GM12878 (cell line): ENCODE measurements around the gene PRMT5. TPM values are rescaled to one million over a fixed set of nuclear protein-coding genes. Genes with fewer than 3 reads are reported as not detected.
A peak's percentile ranks its signal among the peaks of the same experiment; 100 is the strongest.

ENCODE experiments used
- E2F4 ChIP-seq: IDR thresholded peaks from 2 replicates; pipeline ENCODE4 v1.6.1; 2012; ENCODE audit warnings: low read depth, low read length, improper control_type of control experiment
- ETV6 ChIP-seq, 2 experiments: fragments of 450-650 bp in 1 of 2; IDR thresholded peaks in 1 of 2; conservative IDR thresholded peaks in 1 of 2; 2 replicates each; pipeline ENCODE4 v1.6.1; 2014; ENCODE audit warnings: antibody characterized with exemption in 1 of 2, borderline replicate concordance in 1 of 2, low read depth in 1 of 2, mild to moderate bottlenecking in 1 of 2, moderate library complexity in 1 of 2
- FOXK2 ChIP-seq: fragments of 450-650 bp; IDR thresholded peaks from 2 replicates; pipeline ENCODE4 v1.6.1; 2017; ENCODE audit warnings: mild to moderate bottlenecking, moderate library complexity
- IRF4 ChIP-seq: IDR thresholded peaks from 2 replicates; pipeline ENCODE4 v1.6.1; 2011; ENCODE audit warnings: low read depth, low read length
- MXI1 ChIP-seq: fragments of 150-350 bp; IDR thresholded peaks from 2 replicates; pipeline ENCODE4 v1.6.1; 2011; ENCODE audit warnings: low read depth, mild to moderate bottlenecking, inconsistent platforms, low read length, improper control_type of control experiment
- RAD21 ChIP-seq: IDR thresholded peaks from 2 replicates; pipeline ENCODE4 v1.6.1; 2011; ENCODE audit warnings: mild to moderate bottlenecking, low read depth, low read length, moderate library complexity; ENCODE audit not compliant: insufficient read depth
- SIN3A ChIP-seq: IDR thresholded peaks from 2 replicates; pipeline ENCODE4 v1.6.1; 2012; ENCODE audit warnings: low read depth, low read length, improper control_type of control experiment
- SUZ12 ChIP-seq: fragments of 200-600 bp; sonication (generic); IDR thresholded peaks from one replicate; pipeline ENCODE4 v1.6.1; 2018; ENCODE audit warnings: antibody characterized with exemption, mild to moderate bottlenecking; ENCODE audit not compliant: unreplicated experiment
- ZBTB33 ChIP-seq: fragments of 450-650 bp; IDR thresholded peaks from 2 replicates; pipeline ENCODE4 v1.6.1; 2017; ENCODE audit warnings: mild to moderate bottlenecking
- ZBTB40 ChIP-seq: fragments of 450-650 bp; IDR thresholded peaks from 2 replicates; pipeline ENCODE4 v1.6.1; 2016; ENCODE audit warnings: mild to moderate bottlenecking, moderate library complexity, borderline replicate concordance
- polyA plus RNA-seq, 11 experiments: library from polyadenylated mRNA; depleted of rRNA in 4 of 11; unstranded in 6 of 11; stranded (reverse) in 5 of 11; fragments of >200 nt; fragmentation: Nextera tagmentation in 4 of 11; fragmentation: Illumina TruSeq in 1 of 11; extraction: Ambion mirVana in 4 of 11; extraction: Trizol in 1 of 11; gene quantifications; 1 replicate in 1 of 11; 2 replicates in 10 of 11; pipeline versions ENCODE4 v1.2.1 to v1.2.3, GENCODE V29; 2011 to 2016; ENCODE audit warnings: inconsistent platforms in 2 of 11, missing spikeins in 2 of 11, low read depth in 1 of 11
- total RNA-seq, 4 experiments: library from RNA; depleted of rRNA in 3 of 4; stranded (reverse); fragments of >200 nt in 3 of 4; fragmentation: Illumina TruSeq in 1 of 4; extraction: Trizol in 1 of 4; gene quantifications; 2 replicates each; pipeline versions ENCODE4 v1.2.1 to v1.2.3, GENCODE V29; 2013 to 2021
- TF ChIP-seq, protein P1 (sequence below): fragments of 450-650 bp; IDR thresholded peaks from 2 replicates; pipeline ENCODE4 v1.6.1; 2018; ENCODE audit warnings: borderline replicate concordance, mild to moderate bottlenecking; ENCODE audit not compliant: partially characterized antibody
- TF ChIP-seq, protein P2 (sequence below): IDR thresholded peaks from 2 replicates; pipeline ENCODE4 v1.6.1; 2011; ENCODE audit warnings: low read depth, mild to moderate bottlenecking, low read length, moderate library complexity, borderline replicate concordance; ENCODE audit errors: extremely low read depth

PRMT5 gene
- total and polyA plus RNA-seq, 10 of the 15 experiments (the other 5 are each of a cell fraction or from before 2014, with no cell fraction given): 54.3 to 221 (median 111) TPM

DNA sequence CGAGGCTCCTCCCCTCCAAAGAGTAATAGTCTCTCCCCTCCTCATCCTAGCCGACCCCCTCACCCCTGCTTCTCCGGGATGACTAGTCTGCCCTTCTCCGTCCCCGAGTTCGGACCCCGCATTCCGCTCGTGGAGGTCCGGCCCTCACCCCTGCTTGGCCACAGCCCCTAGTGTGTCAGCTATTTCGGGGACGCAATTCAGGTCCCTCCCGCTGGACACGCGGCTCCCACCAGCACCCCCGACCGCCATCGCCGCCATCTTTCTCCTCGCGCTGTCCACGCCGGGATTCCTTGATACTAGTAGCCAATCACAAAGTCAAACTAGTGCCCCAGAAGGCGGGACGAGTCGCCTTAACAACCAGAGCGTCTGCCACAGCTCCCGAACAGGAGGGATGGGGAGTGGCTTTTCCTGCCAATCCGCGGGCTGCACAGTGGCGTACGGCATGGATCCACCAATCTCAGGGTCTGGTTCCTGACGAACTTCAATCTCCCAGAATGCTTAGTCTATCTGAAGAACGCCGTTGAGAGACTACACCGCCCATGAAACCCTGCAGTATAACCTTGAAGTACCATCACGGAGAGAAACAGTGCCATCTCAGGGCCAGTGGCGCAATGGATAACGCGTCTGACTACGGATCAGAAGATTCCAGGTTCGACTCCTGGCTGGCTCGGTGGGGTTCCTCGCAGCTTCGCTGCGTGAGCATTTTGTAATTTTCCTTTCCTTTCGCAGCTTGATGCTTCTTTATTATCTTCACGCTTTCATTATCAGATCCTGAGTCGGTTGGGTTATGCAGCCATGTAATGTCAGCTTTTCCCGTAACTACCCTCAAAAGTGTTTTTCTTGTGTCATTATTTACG, at the start of gene PRMT5 (continued):
- TF ChIP-seq ETV6 (conservative IDR thresholded peaks at IDR 0.05 in 1 of 2, IDR thresholded peaks at IDR 0.05 in 1 of 2; ENCODE audit: borderline replicate concordance in 1 of 2, low read depth in 1 of 2) (no peak), SIN3A (peak; percentile 90), SUZ12 (no peak), RAD21 (no peak), MXI1 (peak; percentile 98), ZBTB33 (no peak), ZBTB40 (peak; percentile 88), FOXK2 (0 out of 2 replicates have a peak, but pooled peaks have one; percentile 5), IRF4 (peak; percentile 56; the same call in 1 of the 2 replicates), E2F4 (no peak)
- TF ChIP-seq, protein P1, sequence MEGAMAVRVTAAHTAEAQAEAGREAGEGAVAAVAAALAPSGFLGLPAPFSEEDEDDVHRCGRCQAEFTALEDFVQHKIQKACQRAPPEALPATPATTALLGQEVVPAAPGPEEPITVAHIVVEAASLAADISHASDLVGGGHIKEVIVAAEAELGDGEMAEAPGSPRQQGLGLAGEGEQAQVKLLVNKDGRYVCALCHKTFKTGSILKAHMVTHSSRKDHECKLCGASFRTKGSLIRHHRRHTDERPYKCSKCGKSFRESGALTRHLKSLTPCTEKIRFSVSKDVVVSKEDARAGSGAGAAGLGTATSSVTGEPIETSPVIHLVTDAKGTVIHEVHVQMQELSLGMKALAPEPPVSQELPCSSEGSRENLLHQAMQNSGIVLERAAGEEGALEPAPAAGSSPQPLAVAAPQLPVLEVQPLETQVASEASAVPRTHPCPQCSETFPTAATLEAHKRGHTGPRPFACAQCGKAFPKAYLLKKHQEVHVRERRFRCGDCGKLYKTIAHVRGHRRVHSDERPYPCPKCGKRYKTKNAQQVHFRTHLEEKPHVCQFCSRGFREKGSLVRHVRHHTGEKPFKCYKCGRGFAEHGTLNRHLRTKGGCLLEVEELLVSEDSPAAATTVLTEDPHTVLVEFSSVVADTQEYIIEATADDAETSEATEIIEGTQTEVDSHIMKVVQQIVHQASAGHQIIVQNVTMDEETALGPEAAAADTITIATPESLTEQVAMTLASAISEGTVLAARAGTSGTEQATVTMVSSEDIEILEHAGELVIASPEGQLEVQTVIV: no peak
- TF ChIP-seq, protein P2, sequence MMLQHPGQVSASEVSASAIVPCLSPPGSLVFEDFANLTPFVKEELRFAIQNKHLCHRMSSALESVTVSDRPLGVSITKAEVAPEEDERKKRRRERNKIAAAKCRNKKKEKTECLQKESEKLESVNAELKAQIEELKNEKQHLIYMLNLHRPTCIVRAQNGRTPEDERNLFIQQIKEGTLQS: no peak
